ENCODE results near the gene SHROOM2. TPM values are rescaled to one million over a fixed set of nuclear protein-coding genes. Genes with fewer than 3 reads are reported as not detected.

The SHROOM2 gene
- total RNA-seq, 1 experiment from 2014 or later, result 5.3 TPM

DNA sequence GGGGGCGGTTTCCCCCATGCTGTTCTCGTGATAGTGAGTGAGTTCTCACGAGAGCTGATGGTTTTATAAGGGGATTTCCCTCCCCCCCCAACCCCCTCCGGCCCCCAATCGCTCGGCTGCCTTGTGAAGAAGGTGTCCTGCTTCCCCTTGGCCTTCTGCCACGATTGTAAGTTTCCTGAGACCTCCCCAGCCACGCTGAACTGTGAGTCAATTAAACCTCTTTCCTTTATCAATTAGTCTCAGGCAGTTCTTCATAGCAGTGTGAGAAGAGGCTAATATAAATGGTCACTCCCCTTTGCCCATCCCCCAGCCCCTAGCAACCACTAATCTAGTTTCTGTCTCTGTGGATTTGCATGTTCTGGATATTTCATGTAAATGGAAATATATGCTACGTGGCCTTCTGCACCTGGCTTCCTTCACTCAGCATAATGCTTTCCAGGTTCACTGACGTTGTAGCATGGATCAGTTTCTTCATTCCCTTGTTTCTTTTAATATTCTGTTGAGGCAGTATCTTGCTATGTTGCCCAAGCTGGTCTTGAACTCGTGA lies 37.0 kb upstream of the SHROOM2 start:
- RAD21 ChIA-PET (ENCODE audit: low non-redundant PET in 1 of 2, low total read pairs in 2 of 2, uncharacterized antibody in 2 of 2, unreplicated experiment in 2 of 2), result no interaction called here
- H3K27ac ChIP-seq (ENCODE audit: low read depth, low read length), result no peak overlapping the region
- no TSS peak for BruUV-seq (replicated peaks)

More for the DNA sequence above, 37.0 kb upstream of the SHROOM2 start:
- H3K27me3 ChIP-seq (ENCODE audit: insufficient read depth, low read length), result no peaks in the 10 kb centered on the region
- H3K9me3 ChIP-seq (ENCODE audit: control insufficient read depth in 1 of 2, insufficient read depth in 1 of 2, low read depth in 1 of 2, low read length in 2 of 2), result no peaks in the 10 kb centered on the region
- H3K4me1 ChIP-seq (ENCODE audit: control insufficient read depth in 1 of 2, insufficient read depth in 2 of 2, low read length in 2 of 2), result no peaks in the 10 kb centered on the region
- no peaks in the 10 kb centered on the region for H3K79me2 ChIP-seq (ENCODE audit: insufficient read depth, low read length)
- no peak overlapping the region for H3K4me2 ChIP-seq (ENCODE audit: low read length)
- no peak for ATAC-seq
- H4K20me1 ChIP-seq (ENCODE audit: insufficient read depth), result no peaks in the 10 kb centered on the region
- intact Hi-C loops (cut with micrococcal nuclease), result no loop called here
- ChIA-PET POLR2A (no interaction called here), CTCF (no interaction called here)
- no peak overlapping the region for H3K9ac ChIP-seq (ENCODE audit: low read length)
- no peaks in the 10 kb centered on the region for H3K9me2 ChIP-seq (ENCODE audit: insufficient read depth)
- H2AFZ ChIP-seq (ENCODE audit: low read depth, low read length, poor library complexity, severe bottlenecking), result no peak overlapping the region
- H3K36me3 ChIP-seq (ENCODE audit: control insufficient read depth in 1 of 2, insufficient read depth in 2 of 2, low read length in 2 of 2), result no peaks in the 10 kb centered on the region
- TF ChIP-seq FOSL1 (IDR thresholded peaks at IDR 0.05; ENCODE audit: low read depth) (no peak), SIN3A (IDR thresholded peaks at IDR 0.05; ENCODE audit: low read depth) (no peak), POLR2A (IDR thresholded peaks at IDR 0.05; ENCODE audit: borderline replicate concordance, extremely low read depth, insufficient read depth, insufficient read length) (no peak), EGR1 (IDR thresholded peaks at IDR 0.05; ENCODE audit: low read depth) (no peak), CEBPB (IDR thresholded peaks at IDR 0.05; ENCODE audit: low read depth) (no peak), CTCF (IDR thresholded peaks at IDR 0.05 in 2 of 3, conservative IDR thresholded peaks at IDR 0.05 in 1 of 3; ENCODE audit: borderline replicate concordance in 1 of 3, insufficient read depth in 1 of 3, low read depth in 2 of 3, low read length in 2 of 3) (no peak), EZH2phosphoT487 (IDR thresholded peaks at IDR 0.05; ENCODE audit: borderline replicate concordance) (no peak), JUND (IDR thresholded peaks at IDR 0.05) (no peak), CBX3 (IDR thresholded peaks at IDR 0.05; ENCODE audit: low read depth) (no peak), EZH2 (IDR thresholded peaks at IDR 0.05) (no peak), ZFX (IDR thresholded peaks at IDR 0.05) (no peak), RAD21 (IDR thresholded peaks at IDR 0.05; ENCODE audit: low read depth) (no peak)
- TF ChIP-seq, protein P1, sequence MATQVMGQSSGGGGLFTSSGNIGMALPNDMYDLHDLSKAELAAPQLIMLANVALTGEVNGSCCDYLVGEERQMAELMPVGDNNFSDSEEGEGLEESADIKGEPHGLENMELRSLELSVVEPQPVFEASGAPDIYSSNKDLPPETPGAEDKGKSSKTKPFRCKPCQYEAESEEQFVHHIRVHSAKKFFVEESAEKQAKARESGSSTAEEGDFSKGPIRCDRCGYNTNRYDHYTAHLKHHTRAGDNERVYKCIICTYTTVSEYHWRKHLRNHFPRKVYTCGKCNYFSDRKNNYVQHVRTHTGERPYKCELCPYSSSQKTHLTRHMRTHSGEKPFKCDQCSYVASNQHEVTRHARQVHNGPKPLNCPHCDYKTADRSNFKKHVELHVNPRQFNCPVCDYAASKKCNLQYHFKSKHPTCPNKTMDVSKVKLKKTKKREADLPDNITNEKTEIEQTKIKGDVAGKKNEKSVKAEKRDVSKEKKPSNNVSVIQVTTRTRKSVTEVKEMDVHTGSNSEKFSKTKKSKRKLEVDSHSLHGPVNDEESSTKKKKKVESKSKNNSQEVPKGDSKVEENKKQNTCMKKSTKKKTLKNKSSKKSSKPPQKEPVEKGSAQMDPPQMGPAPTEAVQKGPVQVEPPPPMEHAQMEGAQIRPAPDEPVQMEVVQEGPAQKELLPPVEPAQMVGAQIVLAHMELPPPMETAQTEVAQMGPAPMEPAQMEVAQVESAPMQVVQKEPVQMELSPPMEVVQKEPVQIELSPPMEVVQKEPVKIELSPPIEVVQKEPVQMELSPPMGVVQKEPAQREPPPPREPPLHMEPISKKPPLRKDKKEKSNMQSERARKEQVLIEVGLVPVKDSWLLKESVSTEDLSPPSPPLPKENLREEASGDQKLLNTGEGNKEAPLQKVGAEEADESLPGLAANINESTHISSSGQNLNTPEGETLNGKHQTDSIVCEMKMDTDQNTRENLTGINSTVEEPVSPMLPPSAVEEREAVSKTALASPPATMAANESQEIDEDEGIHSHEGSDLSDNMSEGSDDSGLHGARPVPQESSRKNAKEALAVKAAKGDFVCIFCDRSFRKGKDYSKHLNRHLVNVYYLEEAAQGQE (IDR thresholded peaks at IDR 0.05; ENCODE audit: low read depth), result no peak
- TF ChIP-seq, protein P2, sequence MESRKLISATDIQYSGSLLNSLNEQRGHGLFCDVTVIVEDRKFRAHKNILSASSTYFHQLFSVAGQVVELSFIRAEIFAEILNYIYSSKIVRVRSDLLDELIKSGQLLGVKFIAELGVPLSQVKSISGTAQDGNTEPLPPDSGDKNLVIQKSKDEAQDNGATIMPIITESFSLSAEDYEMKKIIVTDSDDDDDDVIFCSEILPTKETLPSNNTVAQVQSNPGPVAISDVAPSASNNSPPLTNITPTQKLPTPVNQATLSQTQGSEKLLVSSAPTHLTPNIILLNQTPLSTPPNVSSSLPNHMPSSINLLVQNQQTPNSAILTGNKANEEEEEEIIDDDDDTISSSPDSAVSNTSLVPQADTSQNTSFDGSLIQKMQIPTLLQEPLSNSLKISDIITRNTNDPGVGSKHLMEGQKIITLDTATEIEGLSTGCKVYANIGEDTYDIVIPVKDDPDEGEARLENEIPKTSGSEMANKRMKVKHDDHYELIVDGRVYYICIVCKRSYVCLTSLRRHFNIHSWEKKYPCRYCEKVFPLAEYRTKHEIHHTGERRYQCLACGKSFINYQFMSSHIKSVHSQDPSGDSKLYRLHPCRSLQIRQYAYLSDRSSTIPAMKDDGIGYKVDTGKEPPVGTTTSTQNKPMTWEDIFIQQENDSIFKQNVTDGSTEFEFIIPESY (IDR thresholded peaks at IDR 0.05; ENCODE audit: extremely low read depth, insufficient replicate concordance, low read length), result no peak
- no peak for DNase-seq (ENCODE audit: low read depth, low spot score)
- H3K4me3 ChIP-seq (replicated peaks in 1 of 2; ENCODE audit: low read depth in 1 of 2, low read length in 2 of 2), result no peak overlapping the region

Measured in HCT116 (cell line).